ENCODE measurements around the gene ANKRD12.
"Not testable (repeated sequence)": the region's sequence is repeated elsewhere in the genome, so short reads cannot be mapped to it uniquely, and the experiment has no call there.

The ANKRD12 gene

DNA sequence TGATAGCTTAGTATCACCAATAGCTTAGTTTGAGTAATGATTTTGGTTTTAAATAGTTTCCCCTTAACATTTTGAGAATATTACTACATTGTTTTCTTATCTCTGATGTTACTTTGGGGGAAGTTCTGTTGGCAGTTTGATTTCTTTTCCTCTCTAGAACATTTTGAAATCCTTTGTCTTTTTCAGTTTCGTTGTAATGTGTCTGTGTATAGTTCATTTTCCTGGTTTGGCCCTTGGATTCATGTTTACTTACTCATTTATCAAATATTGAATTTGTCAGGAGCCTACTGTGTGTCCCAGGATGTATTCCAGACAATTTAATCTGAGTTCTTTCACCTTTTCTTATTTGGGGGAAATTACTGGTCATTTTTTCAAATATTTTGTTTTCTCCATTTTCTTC is 16.7 kb downstream of the ANKRD12 start:
- no peak overlapping the region for H3K4me3 Mint-ChIP-seq
- peaks cover 6% of the 10 kb centered on the region for H3K36me3 Mint-ChIP-seq (ENCODE audit: low read depth)
- DNase-seq, result no peak
- no peaks in the 10 kb centered on the region for H3K27me3 Mint-ChIP-seq (ENCODE audit: low read depth, poor library complexity)
- TF ChIP-seq, protein P1, sequence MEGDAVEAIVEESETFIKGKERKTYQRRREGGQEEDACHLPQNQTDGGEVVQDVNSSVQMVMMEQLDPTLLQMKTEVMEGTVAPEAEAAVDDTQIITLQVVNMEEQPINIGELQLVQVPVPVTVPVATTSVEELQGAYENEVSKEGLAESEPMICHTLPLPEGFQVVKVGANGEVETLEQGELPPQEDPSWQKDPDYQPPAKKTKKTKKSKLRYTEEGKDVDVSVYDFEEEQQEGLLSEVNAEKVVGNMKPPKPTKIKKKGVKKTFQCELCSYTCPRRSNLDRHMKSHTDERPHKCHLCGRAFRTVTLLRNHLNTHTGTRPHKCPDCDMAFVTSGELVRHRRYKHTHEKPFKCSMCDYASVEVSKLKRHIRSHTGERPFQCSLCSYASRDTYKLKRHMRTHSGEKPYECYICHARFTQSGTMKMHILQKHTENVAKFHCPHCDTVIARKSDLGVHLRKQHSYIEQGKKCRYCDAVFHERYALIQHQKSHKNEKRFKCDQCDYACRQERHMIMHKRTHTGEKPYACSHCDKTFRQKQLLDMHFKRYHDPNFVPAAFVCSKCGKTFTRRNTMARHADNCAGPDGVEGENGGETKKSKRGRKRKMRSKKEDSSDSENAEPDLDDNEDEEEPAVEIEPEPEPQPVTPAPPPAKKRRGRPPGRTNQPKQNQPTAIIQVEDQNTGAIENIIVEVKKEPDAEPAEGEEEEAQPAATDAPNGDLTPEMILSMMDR (IDR thresholded peaks at IDR 0.05), result no peak
- H3K9me3 Mint-ChIP-seq, result no peaks in the 10 kb centered on the region
- H3K27ac Mint-ChIP-seq, result no peak overlapping the region
- peaks cover 9% of the 10 kb centered on the region for H3K4me1 Mint-ChIP-seq

DNA sequence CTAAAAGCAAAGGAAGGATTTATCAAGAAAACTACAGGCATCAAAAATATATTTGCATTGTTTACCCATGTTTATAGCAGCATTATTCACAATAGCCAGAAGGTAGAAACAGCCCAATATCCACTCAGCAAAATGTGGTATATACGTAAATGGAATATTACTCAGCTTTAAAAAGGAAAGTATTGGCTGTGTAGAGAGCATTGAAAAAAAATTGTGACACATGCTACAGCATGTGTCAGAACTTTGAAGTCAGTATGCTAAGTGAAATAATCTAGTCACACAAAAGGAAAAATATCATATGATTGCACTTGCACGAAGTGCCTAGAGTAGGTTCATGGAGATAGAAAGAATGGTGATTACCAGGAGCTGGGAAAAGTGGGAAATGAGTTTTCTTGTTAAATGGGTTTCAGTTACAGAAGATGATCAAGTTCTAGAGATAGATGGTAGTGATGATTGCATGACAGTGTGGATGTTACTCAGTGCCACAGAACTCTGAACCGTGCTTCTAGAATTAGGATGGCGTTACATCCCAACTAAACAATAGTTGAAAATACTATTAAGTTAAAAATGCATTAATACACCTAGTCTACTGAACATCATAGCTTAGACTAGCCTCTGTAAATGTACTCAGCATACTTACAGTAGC is 20.1 kb downstream of the ANKRD12 start:
- Mint-ChIP-seq H3K27ac (no peak overlapping the region), H3K9me3 (peaks cover 5% of the 10 kb centered on the region), H3K36me3 (ENCODE audit: low read depth) (peaks cover 13% of the 10 kb centered on the region), H3K4me1 (no peaks in the 10 kb centered on the region), H3K27me3 (ENCODE audit: low read depth, poor library complexity) (no peaks in the 10 kb centered on the region), H3K4me3 (no peak overlapping the region)
- DNase-seq, result no peak
- TF ChIP-seq, protein P1 (IDR thresholded peaks at IDR 0.05), result no peak

DNA sequence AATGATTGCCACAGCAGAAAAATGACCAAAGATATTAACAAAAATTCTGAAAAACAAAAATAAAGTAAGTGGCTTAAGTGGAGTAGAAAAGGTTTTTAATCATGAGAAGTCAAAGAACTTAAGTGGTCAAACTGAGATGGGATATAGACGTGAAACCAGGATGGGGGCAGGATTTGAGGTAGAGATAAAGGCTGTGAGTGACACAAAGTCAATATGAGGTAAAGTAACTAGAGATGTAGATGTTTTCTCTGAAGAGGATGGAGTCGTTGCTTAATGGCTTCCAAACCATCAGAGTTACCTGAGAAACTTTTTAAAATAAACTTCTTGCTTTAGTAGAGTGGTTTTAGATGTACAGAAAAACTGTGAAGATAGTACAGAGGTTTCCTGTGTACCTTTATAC is 21.2 kb downstream of the ANKRD12 start:
- TF ChIP-seq, protein P1 (IDR thresholded peaks at IDR 0.05), result no peak
- DNase-seq, result no peak
- Mint-ChIP-seq H3K4me1 (no peaks in the 10 kb centered on the region), H3K36me3 (ENCODE audit: low read depth) (peaks cover 23% of the 10 kb centered on the region), H3K27ac (peak overlapping the region; percentile 35), H3K27me3 (ENCODE audit: low read depth, poor library complexity) (no peaks in the 10 kb centered on the region), H3K9me3 (peaks cover 15% of the 10 kb centered on the region), H3K4me3 (no peak overlapping the region)

DNA sequence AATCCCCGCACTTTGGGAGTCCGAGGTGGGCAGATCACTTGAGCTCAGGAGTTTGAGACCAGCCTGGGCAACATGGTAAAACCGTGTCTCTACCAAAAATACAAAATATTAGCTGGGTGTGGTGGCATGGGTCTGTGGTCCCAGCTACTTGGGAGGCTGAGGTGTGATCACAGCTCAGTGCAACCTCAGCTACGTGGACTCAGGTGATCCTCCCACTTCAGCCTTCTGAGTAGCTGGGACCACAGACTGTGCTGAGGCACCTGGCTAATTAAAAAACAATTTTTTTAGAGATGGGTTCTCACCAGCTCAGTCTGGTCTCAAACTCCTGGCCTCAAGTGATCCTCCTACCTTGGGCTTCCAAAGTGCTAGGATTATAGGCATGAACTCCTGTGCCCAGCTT is 23.4 kb downstream of the ANKRD12 start:
- peaks cover 40% of the 10 kb centered on the region for H3K36me3 Mint-ChIP-seq (ENCODE audit: low read depth)
- no peaks in the 10 kb centered on the region for H3K4me1 Mint-ChIP-seq
- peaks cover 37% of the 10 kb centered on the region for H3K9me3 Mint-ChIP-seq
- no peak overlapping the region for H3K27ac Mint-ChIP-seq
- no peaks in the 10 kb centered on the region for H3K27me3 Mint-ChIP-seq (ENCODE audit: low read depth, poor library complexity)
- H3K4me3 Mint-ChIP-seq, result no peak overlapping the region
- DNase-seq, result no peak
- TF ChIP-seq, protein P1 (IDR thresholded peaks at IDR 0.05), result no peak

DNA sequence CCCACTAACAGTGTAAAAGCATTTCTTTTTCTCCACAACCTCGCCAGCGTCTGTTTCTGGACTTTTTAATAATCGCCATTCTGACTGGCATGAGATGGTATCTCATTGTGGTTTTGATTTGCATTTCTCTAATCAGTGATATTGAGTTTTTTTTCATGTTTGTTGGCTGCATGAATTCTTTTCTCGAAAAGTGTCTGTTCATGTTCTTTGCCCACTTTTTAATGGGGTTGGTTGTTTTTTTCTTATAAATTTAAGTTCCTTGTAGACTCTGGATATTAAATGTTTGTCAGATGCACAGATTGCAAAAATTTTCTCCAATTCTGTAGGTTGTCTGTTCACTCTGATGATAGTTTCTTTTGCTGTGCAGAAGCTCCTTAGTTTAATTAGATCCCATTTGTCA is 26.1 kb downstream of the ANKRD12 start:
- Mint-ChIP-seq H3K9me3 (peaks cover 46% of the 10 kb centered on the region), H3K36me3 (ENCODE audit: low read depth) (peaks cover 49% of the 10 kb centered on the region)
- not testable (repeated sequence) for H3K4me1 Mint-ChIP-seq; DNase-seq; H3K27ac Mint-ChIP-seq; H3K4me3 Mint-ChIP-seq; H3K27me3 Mint-ChIP-seq (ENCODE audit: low read depth, poor library complexity)

DNA sequence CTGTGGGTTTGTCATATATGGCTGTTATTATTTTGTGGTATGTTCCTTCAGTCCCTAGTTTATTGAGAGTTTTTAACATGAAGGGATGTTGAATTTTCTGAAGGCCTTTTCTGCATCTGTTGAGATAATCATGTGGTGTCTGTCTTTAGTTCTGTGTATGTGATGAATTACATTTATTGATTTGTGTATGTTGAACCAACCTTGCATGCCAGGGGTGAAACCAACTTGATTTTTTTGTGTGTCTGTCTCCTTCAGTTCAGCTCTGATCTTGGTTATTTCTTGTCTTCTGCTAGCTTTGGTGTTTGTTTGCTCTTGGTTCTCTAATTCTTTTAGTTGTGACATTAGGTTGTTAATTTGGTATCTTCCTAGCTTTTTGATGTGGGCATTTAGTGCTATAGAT is 27.6 kb downstream of the ANKRD12 start:
- DNase-seq; H3K27me3 Mint-ChIP-seq (ENCODE audit: low read depth, poor library complexity); H3K27ac Mint-ChIP-seq; H3K4me3 Mint-ChIP-seq; H3K4me1 Mint-ChIP-seq: not testable (repeated sequence)
- H3K36me3 Mint-ChIP-seq (ENCODE audit: low read depth), result peaks cover 62% of the 10 kb centered on the region
- peaks cover 61% of the 10 kb centered on the region for H3K9me3 Mint-ChIP-seq

DNA sequence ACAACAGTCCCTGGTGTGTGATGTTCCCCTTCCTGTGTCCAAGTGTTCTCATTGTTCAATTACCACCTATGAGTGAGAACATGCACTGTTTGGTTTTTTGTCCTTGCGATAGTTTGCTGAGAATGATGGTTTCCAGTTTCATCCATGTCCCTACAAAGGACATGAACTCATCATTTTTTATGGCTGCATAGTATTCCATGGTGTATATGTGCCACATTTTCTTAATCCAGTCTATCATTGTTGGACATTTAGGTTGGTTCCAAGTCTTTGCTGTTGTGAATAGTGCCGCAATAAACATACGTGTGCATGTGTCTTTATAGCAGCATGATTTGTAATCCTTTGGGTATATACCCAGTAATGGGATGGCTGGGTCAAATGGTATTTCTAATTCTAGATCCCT is 29.3 kb downstream of the ANKRD12 start:
- peaks cover 76% of the 10 kb centered on the region for H3K9me3 Mint-ChIP-seq
- H3K27ac Mint-ChIP-seq, result not testable (repeated sequence)

DNA sequence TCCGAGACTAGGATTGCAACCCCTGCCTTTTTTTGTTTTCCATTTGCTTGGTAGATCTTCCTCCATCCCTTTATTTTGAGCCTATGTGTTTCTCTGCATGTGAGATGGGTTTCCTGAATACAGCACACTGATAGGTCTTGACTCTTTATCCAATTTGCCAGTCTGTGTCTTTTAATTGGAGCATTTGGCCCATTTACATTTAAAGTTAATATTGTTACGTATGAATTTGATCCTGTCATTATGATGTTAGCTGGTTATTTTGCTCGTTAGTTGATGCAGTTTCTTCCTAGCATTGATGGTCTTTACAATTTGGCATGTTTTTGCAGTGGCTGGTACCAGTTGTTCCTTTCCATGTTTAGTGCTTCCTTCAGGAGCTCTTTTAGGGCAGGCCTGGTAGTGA is 32.9 kb downstream of the ANKRD12 start:
- H3K4me3 Mint-ChIP-seq; DNase-seq; H3K27ac Mint-ChIP-seq; H3K4me1 Mint-ChIP-seq; H3K27me3 Mint-ChIP-seq (ENCODE audit: low read depth, poor library complexity): not testable (repeated sequence)
- peaks cover 66% of the 10 kb centered on the region for H3K9me3 Mint-ChIP-seq
- H3K36me3 Mint-ChIP-seq (ENCODE audit: low read depth), result peaks cover 60% of the 10 kb centered on the region

More for the DNA sequence above, 29.3 kb downstream of the ANKRD12 start:
- DNase-seq; H3K4me1 Mint-ChIP-seq; H3K4me3 Mint-ChIP-seq; H3K27me3 Mint-ChIP-seq (ENCODE audit: low read depth, poor library complexity): not testable (repeated sequence)
- peaks cover 73% of the 10 kb centered on the region for H3K36me3 Mint-ChIP-seq (ENCODE audit: low read depth)

DNA sequence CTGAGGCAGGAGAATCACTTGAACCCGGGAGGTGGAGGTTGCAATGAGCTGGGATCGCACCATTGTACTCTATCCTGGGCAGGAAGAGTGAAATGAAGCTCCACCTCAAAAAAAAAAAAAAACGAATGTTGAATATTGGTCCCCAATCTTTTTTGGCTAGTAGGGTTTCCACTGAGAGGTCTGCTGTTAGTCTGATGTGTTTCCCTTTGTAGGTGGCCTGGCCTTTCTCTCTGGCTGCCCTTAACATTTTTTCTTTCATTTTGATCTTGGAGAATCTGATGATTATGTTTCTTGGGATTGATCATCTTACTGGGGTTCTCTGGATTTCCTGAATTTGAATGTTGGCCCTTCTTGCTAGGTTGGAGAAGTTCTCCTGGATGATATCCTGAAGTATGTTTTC is 35.3 kb downstream of the ANKRD12 start:
- H3K4me3 Mint-ChIP-seq; H3K4me1 Mint-ChIP-seq; DNase-seq; H3K27me3 Mint-ChIP-seq (ENCODE audit: low read depth, poor library complexity); H3K27ac Mint-ChIP-seq: not testable (repeated sequence)
- peaks cover 60% of the 10 kb centered on the region for H3K36me3 Mint-ChIP-seq (ENCODE audit: low read depth)
- peaks cover 60% of the 10 kb centered on the region for H3K9me3 Mint-ChIP-seq
